HG02571 (cell line): ENCODE measurements around the gene CPTP.

Experiments
- ATAC-seq: cut with Tn5 transposase; IDR thresholded peaks from one replicate; pipeline ENCODE4 v1.9.1; 2021; ENCODE audit warnings: mild to moderate bottlenecking, moderate library complexity; ENCODE audit not compliant: unreplicated experiment

CPTP gene

DNA sequence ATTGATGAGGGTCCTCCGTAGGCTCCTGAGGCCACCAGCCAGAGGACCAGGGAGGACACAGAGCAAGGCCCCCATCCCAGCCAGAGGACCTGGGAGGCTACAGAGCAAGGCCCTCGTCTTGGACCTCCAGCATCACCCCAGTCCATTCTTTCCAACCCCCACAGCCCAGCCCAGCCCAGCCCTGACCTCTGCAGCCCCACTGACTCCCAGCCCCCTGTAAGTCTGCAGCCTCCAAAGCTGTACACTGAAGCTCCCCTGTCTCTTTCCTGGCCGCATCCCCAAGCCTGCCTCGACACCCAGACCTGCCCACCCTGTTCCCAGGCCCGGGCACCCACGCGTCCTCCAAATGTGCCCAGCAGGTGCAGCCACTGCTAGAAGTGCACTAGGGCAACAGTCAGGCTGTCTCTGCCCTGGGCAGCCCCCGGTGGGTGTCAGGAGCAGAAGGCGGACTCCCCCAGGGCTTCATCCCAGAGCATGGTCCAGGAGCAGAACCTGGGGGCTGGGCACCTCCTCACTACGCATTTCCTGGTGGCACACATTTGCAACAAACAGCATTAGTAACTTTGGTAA is 22.5 kb downstream of the CPTP start:
- ATAC-seq = no peak

GRCh38 chr1:1347663-1348419 is 23.2 kb downstream of the CPTP start:
- no peak for ATAC-seq

- ATAC-seq = peak; percentile 20
Observed at GRCh38 chr1:1348420-1349255, 24.0 kb downstream of the CPTP start.

GRCh38 chr1:1349256-1350012 is 24.8 kb downstream of the CPTP start, which contains the start of gene DVL1:
Gene DVL1, minus strand, starts transcription at chr1:1349418. Its CDS starts 353 bp downstream, at chr1:1349065.
- ATAC-seq = peak; percentile 41

GRCh38 chr1:1351511-1352427 is 27.2 kb downstream of the CPTP start:
- ATAC-seq = no peak

DNA sequence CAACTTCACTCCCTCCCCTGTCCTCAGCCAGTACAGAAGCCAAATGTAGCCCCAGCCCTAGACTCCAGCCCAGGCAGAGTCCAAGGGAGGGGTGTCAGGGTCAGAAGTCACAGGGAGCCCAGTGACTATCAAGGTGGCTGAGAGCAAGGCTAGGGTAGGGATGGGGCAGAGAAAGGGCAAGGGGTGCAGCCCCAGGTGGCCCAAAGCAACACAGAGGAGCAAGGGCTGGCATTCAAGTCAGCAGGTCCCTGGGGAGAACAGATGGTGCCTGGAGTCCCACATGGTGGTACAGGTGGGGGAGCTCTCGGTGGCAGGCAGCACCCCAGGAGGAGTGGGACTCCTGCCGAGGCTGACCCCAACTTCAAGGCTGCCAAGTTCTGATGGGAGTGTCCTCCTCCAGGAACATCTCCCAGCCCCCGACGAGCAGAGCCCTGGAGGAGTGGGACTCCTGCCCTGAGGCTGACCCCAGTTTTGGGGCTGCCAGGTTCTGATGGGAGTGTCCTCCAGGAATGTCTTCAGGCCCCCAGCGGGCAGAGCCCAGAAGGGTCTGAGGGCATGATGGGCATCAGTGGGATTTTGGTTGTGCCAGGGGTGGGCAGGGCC is 28.3 kb downstream of the CPTP start:
- ATAC-seq = no peak

GRCh38 chr1:1353389-1354151 is 29.0 kb downstream of the CPTP start:
- no peak for ATAC-seq

- ATAC-seq = no peak
Observed at GRCh38 chr1:1354271-1355247, 30.0 kb downstream of the CPTP start.

DNA sequence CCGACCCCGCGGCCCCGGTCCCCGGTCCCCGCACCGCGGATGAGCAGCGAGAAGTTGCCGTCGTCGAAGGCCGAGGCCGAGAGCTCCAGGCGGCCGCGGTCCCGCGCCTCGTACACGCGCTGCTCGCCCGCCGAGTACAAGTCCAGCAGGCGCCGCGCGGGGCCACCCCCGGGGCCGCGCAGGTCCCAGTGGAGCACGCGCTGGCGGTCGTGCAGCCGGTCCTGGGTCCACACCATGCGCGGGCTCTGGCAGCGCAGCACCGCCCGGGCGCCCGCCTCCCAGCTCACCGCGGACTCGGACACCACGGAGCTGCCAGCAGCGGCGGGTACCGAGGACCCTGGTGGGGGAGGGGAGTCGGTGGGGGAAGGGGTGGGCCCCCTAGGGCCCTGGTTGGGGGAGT is 30.8 kb downstream of the CPTP start:
- no peak for ATAC-seq

DNA sequence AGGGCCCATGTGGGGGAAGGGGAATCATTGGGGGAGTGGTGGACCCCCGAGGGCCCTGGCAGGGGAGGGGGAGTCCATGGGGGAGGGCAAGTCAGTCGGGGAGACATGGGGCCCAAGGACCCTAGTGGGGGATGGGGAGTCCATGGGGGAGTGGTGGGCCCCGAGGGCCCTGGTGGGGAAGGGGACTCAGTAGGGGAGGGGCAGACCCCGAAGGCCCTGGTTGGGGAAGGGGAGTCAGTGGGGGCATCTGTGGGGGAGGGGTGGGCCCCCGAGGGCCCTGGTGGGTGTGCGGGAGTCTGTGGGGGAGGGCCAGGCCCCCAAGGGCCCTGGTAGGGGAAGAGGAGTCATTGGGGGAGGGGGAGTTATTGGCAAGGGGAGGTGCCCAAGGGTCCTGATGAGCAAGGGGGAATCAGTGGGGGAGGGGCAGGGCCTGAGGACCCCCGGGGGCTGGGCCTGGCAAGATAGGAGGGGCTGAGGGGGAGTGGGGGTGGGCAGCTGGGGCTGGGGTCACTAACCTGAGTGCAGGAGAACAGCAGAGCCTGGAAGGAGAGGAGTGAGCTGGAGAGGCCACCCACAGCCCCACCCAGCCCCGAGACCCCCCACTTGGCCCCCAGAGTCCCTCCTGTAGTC is 31.7 kb downstream of the CPTP start:
- no peak for ATAC-seq

DNA sequence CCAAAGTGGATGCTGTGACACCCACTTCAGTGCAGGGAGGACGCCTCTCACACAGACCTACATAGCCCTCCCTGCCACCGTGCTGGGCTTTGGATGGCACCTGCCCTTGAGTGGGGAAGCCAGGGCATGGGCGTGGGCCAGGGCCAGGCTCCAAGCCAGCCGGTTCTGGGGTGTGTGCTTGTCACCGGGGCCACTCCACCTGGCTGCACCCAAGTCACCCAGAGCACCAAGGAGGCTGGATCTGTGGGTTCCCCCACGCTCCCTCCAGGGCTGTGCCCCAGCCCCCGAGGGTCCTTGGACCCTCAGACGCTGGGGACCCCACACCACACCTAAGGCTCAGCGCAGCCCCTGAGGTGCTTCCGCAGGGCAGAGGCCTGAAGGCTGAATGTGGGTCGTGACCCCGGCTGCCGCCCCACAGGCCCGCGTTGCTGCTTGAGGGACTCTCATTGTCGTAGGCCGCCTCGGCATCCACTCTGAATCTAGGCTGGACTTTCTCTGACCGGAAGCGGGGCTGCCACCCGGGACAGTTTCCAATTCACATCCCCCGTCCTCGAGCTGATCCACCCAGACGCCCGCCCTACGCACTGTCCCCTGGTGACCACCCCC is 32.3 kb downstream of the CPTP start:
- no peak for ATAC-seq

DNA sequence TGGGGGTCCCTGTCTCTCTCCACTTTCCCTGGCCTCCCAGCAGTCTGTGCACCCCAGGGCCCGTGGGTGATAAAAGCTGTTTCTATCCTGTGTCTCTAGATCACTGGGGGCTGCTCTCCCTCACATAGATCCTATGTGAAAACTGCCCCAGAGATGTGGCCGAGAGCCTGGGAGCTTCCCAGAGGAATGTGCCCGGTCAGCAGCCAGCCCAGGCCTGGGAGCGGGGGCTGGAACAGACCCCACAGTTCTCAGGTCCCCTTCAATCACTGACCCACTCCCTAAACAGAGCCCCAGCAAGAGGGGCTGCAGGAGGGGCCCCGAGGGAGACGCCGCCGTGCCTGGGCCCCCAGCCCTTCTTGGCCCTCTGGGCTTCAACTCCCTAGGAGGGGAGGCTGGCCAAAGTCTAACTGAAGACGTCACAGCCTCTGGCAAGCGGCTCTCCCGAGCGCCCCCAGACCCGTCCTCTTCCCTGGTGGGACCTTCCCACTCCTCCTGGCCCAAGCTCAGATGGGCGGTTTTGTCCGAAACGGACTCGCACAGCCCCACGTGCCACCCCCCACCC is 33.4 kb downstream of the CPTP start:
- ATAC-seq = no peak

DNA sequence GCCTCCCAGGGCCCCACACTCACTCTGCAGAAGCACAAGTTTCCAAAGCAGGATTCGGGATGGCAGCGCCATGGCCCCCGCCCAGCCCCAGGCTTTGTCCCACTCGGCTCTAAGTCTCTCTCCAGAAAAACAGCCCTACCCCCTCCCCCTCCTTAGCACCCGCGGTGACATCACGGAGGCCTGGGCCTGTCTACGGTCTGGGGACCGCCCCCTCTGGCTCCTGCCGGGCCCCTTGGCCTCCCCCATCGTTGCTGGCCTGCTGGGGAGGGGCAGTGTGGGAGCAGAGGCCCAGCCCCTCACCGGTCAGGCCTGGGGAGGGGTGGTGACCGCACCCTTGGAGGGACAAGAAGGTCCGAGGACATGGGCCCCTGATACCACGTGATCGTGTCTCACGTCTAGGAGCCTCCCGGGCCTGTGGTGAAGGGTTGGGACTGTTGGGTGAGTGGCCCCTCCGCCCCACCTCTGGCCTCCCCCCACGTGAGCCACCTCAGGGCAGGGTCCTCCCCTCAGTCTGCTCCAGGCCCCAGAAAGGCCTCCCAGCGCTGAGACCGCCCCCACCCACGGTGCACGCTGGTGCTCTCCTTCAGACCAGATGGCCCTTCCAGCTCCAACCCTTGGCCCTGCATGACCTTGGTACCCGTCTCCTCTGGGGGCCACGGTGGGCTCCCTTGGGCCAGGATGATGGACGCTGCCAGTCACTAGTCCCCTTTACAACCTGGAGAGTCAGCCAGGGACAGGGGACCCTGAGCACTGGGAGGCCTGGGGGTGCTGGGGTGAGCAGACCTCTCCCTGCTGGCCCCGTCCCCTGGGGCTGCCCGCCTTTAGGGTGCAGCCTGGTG is 34.0 kb downstream of the CPTP start, which contains the start of gene MXRA8:
Gene MXRA8 (minus strand): TSS at position 123 of the 839 bp plus-strand sequence. CDS start 51 bp downstream, at position 72.
- no peak for ATAC-seq

DNA sequence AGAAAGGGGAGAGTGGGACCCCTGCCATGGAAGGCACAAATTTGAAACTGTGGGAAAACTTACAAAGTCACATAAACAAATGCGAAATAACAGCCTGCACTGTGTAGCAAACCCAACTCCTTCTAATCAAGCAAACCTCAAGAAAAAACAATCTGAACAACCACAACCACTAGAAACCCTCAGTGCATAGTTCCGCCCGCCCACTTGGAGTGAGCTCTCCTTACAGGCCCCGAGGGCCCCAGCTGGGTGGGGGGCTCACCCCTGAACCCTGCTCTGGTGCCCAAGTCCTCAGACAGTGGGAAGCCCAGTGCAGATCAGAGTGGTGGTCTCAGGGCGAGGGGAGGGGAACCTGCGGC is 34.7 kb downstream of the CPTP start:
- no peak for ATAC-seq

DNA sequence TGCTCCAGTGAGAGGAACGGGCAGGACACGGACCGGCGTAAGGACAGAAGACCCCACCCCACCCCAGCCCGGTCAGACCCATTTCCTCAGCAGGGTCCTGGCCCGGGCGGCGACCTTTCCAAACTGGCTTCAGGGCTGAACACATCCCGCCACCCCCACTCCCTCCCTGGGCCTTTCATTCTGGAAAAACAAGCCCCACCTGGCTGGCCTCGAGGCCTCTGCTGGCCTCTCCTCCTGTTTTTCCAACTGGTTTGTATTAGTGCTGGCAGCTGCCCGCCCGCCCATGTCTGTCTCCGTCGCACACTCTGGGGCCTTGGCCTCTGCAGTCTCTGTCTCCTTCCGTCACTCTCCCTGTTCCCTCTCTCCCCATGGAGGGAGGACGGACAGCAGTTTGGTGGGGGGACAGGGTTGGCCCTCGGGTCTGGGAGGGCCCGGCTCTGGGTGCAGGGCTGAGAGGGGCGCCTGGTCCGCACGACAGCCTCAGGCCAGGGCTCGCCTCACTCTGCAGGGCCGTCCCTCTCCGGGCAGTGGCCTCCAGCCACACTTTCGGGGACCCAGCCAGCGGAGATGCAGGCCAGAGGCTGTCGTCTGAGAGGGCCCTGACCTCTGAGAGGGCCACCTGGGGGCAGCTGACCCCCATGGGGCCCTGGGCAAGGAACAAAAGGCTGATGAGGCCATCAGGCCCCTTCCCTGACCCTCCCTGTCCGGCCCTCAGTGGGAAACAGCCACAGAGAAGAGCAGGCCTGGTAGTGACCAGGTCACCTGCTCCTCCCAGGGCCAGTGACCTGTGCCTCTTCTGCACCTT is 35.3 kb downstream of the CPTP start:
- ATAC-seq = no peak
